ENCODE measurements around the gene QRSL1. TPM values are rescaled to one million over a fixed set of nuclear protein-coding genes. Genes with fewer than 3 reads are reported as not detected.

Gene QRSL1
- total RNA-seq, 4 donors from 2014 or later = 2.4 to 17.3 (median 12.6) TPM

GRCh38 chr6:106674541-106675229, 45.3 kb downstream of the QRSL1 start:
- intact Hi-C loops (cut with DNase I; ENCODE audit: low total_unique reads) = no loop called here

GRCh38 chr6:106677282-106677681, 47.9 kb downstream of the QRSL1 start:
- intact Hi-C loops (cut with DNase I; ENCODE audit: low total_unique reads) (no loop called here), in situ Hi-C loops (cut with MboI; ENCODE audit: low pct_ligation_motif_present in 1 of 4, low pct_unique_long_range_greater_than_20kb in 1 of 4, low sequenced_read_pairs in 3 of 4) (no loop called here)
- H3K4me3 ChIP-seq = no peak overlapping the region
- no peaks in the 10 kb centered on the region for H3K36me3 ChIP-seq
- peaks cover 0 to 9% (median 2%) of the 10 kb centered on the region in 4 donors for H3K4me1 ChIP-seq
- H3K9me3 ChIP-seq = no peaks in the 10 kb centered on the region
- H3K27me3 ChIP-seq = no peaks in the 10 kb centered on the region
- TF ChIP-seq POLR2AphosphoS5 (IDR thresholded peaks at IDR 0.05) (no peak), EP300 (IDR thresholded peaks at IDR 0.05; ENCODE audit: low read depth) (no peak), POLR2A (IDR thresholded peaks at IDR 0.05) (no peak), CTCF (IDR thresholded peaks at IDR 0.05) (no peak)
- WGBS, 2 donors (ENCODE audit: low coverage in 1 of 2) = 51 to 57% methylated on average over 1 to 3 of the region's 3 CpGs
- no peak overlapping the region for H3K27ac ChIP-seq
- DNase-seq = peak; percentile 27

More at GRCh38 chr6:106674541-106675229, 45.3 kb downstream of the QRSL1 start:
- DNase-seq = no peak
- in situ Hi-C loops (cut with MboI; ENCODE audit: low pct_ligation_motif_present in 1 of 4, low pct_unique_long_range_greater_than_20kb in 1 of 4, low sequenced_read_pairs in 3 of 4) = no loop called here
- Histone ChIP-seq H3K27me3 (no peaks in the 10 kb centered on the region), H3K4me3 (no peak overlapping the region), H3K36me3 (no peaks in the 10 kb centered on the region), H3K9me3 (no peaks in the 10 kb centered on the region), H3K4me1 (peaks cover 0 to 9% (median 2%) of the 10 kb centered on the region in 4 donors), H3K27ac (no peak overlapping the region)
- TF ChIP-seq EP300 (IDR thresholded peaks at IDR 0.05; ENCODE audit: low read depth) (no peak), POLR2AphosphoS5 (IDR thresholded peaks at IDR 0.05) (no peak), CTCF (IDR thresholded peaks at IDR 0.05) (no peak), POLR2A (IDR thresholded peaks at IDR 0.05) (no peak)

GRCh38 chr6:106684011-106684410, 54.6 kb downstream of the QRSL1 start:
- in situ Hi-C loops (cut with MboI; ENCODE audit: low pct_ligation_motif_present in 1 of 4, low pct_unique_long_range_greater_than_20kb in 1 of 4, low sequenced_read_pairs in 3 of 4) (no loop called here), intact Hi-C loops (cut with DNase I; ENCODE audit: low total_unique reads) (no loop called here)
- no peaks in the 10 kb centered on the region for H3K4me1 ChIP-seq
- no peak overlapping the region for H3K27ac ChIP-seq
- no peaks in the 10 kb centered on the region for H3K36me3 ChIP-seq
- WGBS, 2 donors (ENCODE audit: low coverage in 1 of 2) = 97% methylated on average over 4 of the region's 4 CpGs; no CpG with 5 or more reads in 1 of the 2 donors
- no peak for DNase-seq
- TF ChIP-seq EP300 (IDR thresholded peaks at IDR 0.05; ENCODE audit: low read depth) = no peak
- no peak for TF ChIP-seq POLR2A (IDR thresholded peaks at IDR 0.05)
- no peak for TF ChIP-seq POLR2AphosphoS5 (IDR thresholded peaks at IDR 0.05)
- no peak for TF ChIP-seq CTCF (IDR thresholded peaks at IDR 0.05)
- no peaks in the 10 kb centered on the region for H3K9me3 ChIP-seq
- no peaks in the 10 kb centered on the region for H3K27me3 ChIP-seq
- no peak overlapping the region for H3K4me3 ChIP-seq

- intact Hi-C loops (cut with DNase I; ENCODE audit: low total_unique reads) (no loop called here), in situ Hi-C loops (cut with MboI; ENCODE audit: low pct_ligation_motif_present in 1 of 4, low pct_unique_long_range_greater_than_20kb in 1 of 4, low sequenced_read_pairs in 3 of 4) (no loop called here)
- no peaks in the 10 kb centered on the region for H3K9me3 ChIP-seq
- no peaks in the 10 kb centered on the region for H3K4me1 ChIP-seq
- no peaks in the 10 kb centered on the region for H3K36me3 ChIP-seq
- no peak overlapping the region for H3K27ac ChIP-seq
- TF ChIP-seq POLR2A (IDR thresholded peaks at IDR 0.05) (no peak), EP300 (IDR thresholded peaks at IDR 0.05; ENCODE audit: low read depth) (no peak), CTCF (IDR thresholded peaks at IDR 0.05) (no peak), POLR2AphosphoS5 (IDR thresholded peaks at IDR 0.05) (no peak)
- no peak overlapping the region for H3K4me3 ChIP-seq
- H3K27me3 ChIP-seq = no peaks in the 10 kb centered on the region
- whole genome bisulfite sequencing, 2 donors (ENCODE audit: low coverage in 1 of 2) = 87 to 100% methylated on average over 2 of the region's 2 CpGs
- DNase-seq = no peak
Measured at GRCh38 chr6:106685833-106686232, 56.5 kb downstream of the QRSL1 start.
